Loucy (cell line): Measurements from ENCODE around the gene KRT16.
"Not testable (repeated sequence)": the region's sequence is repeated elsewhere in the genome, so short reads cannot be mapped to it uniquely, and the experiment has no call there.

Experiments used
- H2AFZ ChIP-seq: fragments of 200-600 bp; sonication (generic); 2 replicates; pipeline ENCODE4 v1.6.0; 2016; ENCODE audit warnings: antibody characterized with exemption, mild to moderate bottlenecking, low read length, moderate library complexity
- H3F3A ChIP-seq: fragments of 200-600 bp; 2 replicates; pipeline ENCODE4 v1.6.0; 2016; ENCODE audit warnings: antibody characterized with exemption, low read depth, mild to moderate bottlenecking
- H3K27me3 ChIP-seq: fragments of 200-600 bp; sonication (generic); 2 replicates; pipeline ENCODE4 v1.6.1; 2014; ENCODE audit warnings: low read length, mild to moderate bottlenecking; ENCODE audit not compliant: insufficient read depth, poor library complexity, severe bottlenecking
- H3K36me3 ChIP-seq: fragments of 200-600 bp; sonication (generic); 2 replicates; pipeline ENCODE4 v1.6.1; 2016; ENCODE audit warnings: low read length; ENCODE audit not compliant: insufficient read depth
- H3K4me1 ChIP-seq: fragments of 200-600 bp; sonication (generic); 2 replicates; pipeline ENCODE4 v1.5.1; 2014; ENCODE audit warnings: low read length, mild to moderate bottlenecking; ENCODE audit not compliant: insufficient read depth, poor library complexity, severe bottlenecking
- H3K4me2 ChIP-seq: fragments of 200-600 bp; sonication (generic); 2 replicates; pipeline ENCODE4 v1.6.0; 2014; ENCODE audit warnings: antibody characterized with exemption, low read length, low read depth, mild to moderate bottlenecking; ENCODE audit not compliant: poor library complexity, severe bottlenecking
- H3K4me3 ChIP-seq: fragments of 200-600 bp; sonication (generic); 2 replicates; pipeline ENCODE4 v1.5.1; 2014; ENCODE audit warnings: low read length, mild to moderate bottlenecking, mixed read lengths; ENCODE audit not compliant: poor library complexity, severe bottlenecking
- H3K79me2 ChIP-seq: fragments of 200-600 bp; sonication (generic); 2 replicates; pipeline ENCODE4 v1.6.1; 2014; ENCODE audit warnings: low read length; ENCODE audit not compliant: insufficient read depth
- H3K9ac ChIP-seq: fragments of 200-600 bp; sonication (generic); 2 replicates; pipeline ENCODE4 v1.6.0; 2014; ENCODE audit warnings: mild to moderate bottlenecking, low read depth, low read length, moderate library complexity; ENCODE audit not compliant: poor library complexity, severe bottlenecking
- H3K9me2 ChIP-seq: fragments of 200-600 bp; sonication (generic); replicated peaks from 2 replicates; pipeline ENCODE4 v1.6.1; 2016; ENCODE audit warnings: low read depth, low read length, mixed read lengths
- H3K9me3 ChIP-seq: fragments of 200-600 bp; sonication (generic); 2 replicates; pipeline ENCODE4 v1.6.1; 2014; ENCODE audit warnings: mild to moderate bottlenecking, antibody characterized with exemption, low read length, low read depth; ENCODE audit not compliant: insufficient read depth
- H4K20me1 ChIP-seq: fragments of 200-600 bp; sonication (generic); 2 replicates; pipeline ENCODE4 v1.6.0; 2014; ENCODE audit warnings: antibody characterized with exemption, low read length, mild to moderate bottlenecking; ENCODE audit not compliant: insufficient read depth, poor library complexity, severe bottlenecking
- CTCF ChIP-seq: fragments of 200-600 bp; sonication (generic); conservative IDR thresholded peaks from 2 replicates; pipeline ENCODE4 v1.5.1; 2014; ENCODE audit warnings: mild to moderate bottlenecking, antibody characterized with exemption, low read length
- EZH2phosphoT487 ChIP-seq: fragments of 200-600 bp; IDR thresholded peaks from 2 replicates; pipeline ENCODE4 v1.6.1; 2018; ENCODE audit warnings: antibody characterized with exemption, mild to moderate bottlenecking, moderate library complexity, borderline replicate concordance

The KRT16 gene

GRCh38 chr17:41627316-41628072 is 14.9 kb upstream of the KRT16 start:
- TF ChIP-seq CTCF (no peak), EZH2phosphoT487 (no peak)
- Histone ChIP-seq H3F3A (no peaks in the 10 kb centered on the region), H3K9me2 (no peaks in the 10 kb centered on the region), H3K79me2 (no peaks in the 10 kb centered on the region), H3K9me3 (no peaks in the 10 kb centered on the region), H3K9ac (no peak overlapping the region), H4K20me1 (no peaks in the 10 kb centered on the region), H2AFZ (no peak overlapping the region), H3K27me3 (no peaks in the 10 kb centered on the region), H3K4me1 (no peaks in the 10 kb centered on the region), H3K36me3 (no peaks in the 10 kb centered on the region), H3K4me2 (no peak overlapping the region), H3K4me3 (no peak overlapping the region)

- H3K4me3 ChIP-seq, H3K9ac ChIP-seq, H3K4me1 ChIP-seq: not testable (repeated sequence)
Measured at GRCh38 chr17:41626914-41627295, 14.3 kb upstream of the KRT16 start.

GRCh38 chr17:41626028-41626913 is 13.7 kb upstream of the KRT16 start:
- not testable (repeated sequence) for H3K27me3 ChIP-seq, H3K4me2 ChIP-seq, H3K79me2 ChIP-seq, H3K9me3 ChIP-seq, H2AFZ ChIP-seq, H3K4me1 ChIP-seq, H4K20me1 ChIP-seq, H3K9ac ChIP-seq, H3K4me3 ChIP-seq, H3K9me2 ChIP-seq, H3K36me3 ChIP-seq, H3F3A ChIP-seq

More at GRCh38 chr17:41626914-41627295, 14.3 kb upstream of the KRT16 start:
- not testable (repeated sequence) for H4K20me1 ChIP-seq, H3K4me2 ChIP-seq, H3K9me3 ChIP-seq, H3K27me3 ChIP-seq, H3K36me3 ChIP-seq, H2AFZ ChIP-seq, H3K9me2 ChIP-seq, H3F3A ChIP-seq, H3K79me2 ChIP-seq

GRCh38 chr17:41625602-41626001 is 13.0 kb upstream of the KRT16 start:
- no peaks in the 10 kb centered on the region for H3K4me1 ChIP-seq
- H3K4me3 ChIP-seq, result no peak overlapping the region

More at GRCh38 chr17:41625602-41626001, 13.0 kb upstream of the KRT16 start:
- H3K9me3 ChIP-seq, result no peaks in the 10 kb centered on the region
- TF ChIP-seq CTCF (no peak), EZH2phosphoT487 (no peak)
- H3K9ac ChIP-seq, result no peak overlapping the region
- H3K4me2 ChIP-seq, result no peak overlapping the region
- H3K27me3 ChIP-seq, result no peaks in the 10 kb centered on the region
- H3K36me3 ChIP-seq, result no peaks in the 10 kb centered on the region
- H3K79me2 ChIP-seq, result no peaks in the 10 kb centered on the region
- H3K9me2 ChIP-seq, result no peaks in the 10 kb centered on the region
- no peaks in the 10 kb centered on the region for H3F3A ChIP-seq
- H4K20me1 ChIP-seq, result no peaks in the 10 kb centered on the region
- H2AFZ ChIP-seq, result no peak overlapping the region
